Activated CD8-positive, alpha-beta memory T cell treated with anti-CD3 and anti-CD28 coated beads, Interleukin-2, amount 50 U/mL, for 48 hours (primary cell): ENCODE results near the gene KRT31.
"Not testable (repeated sequence)": the region's sequence is repeated elsewhere in the genome, so short reads cannot be mapped to it uniquely, and the experiment has no call there.

Experiments used
- DNase-seq: peaks from one replicate; pipeline ENCODE4 v3.0.0-alpha.2; 2020

The KRT31 gene

DNA sequence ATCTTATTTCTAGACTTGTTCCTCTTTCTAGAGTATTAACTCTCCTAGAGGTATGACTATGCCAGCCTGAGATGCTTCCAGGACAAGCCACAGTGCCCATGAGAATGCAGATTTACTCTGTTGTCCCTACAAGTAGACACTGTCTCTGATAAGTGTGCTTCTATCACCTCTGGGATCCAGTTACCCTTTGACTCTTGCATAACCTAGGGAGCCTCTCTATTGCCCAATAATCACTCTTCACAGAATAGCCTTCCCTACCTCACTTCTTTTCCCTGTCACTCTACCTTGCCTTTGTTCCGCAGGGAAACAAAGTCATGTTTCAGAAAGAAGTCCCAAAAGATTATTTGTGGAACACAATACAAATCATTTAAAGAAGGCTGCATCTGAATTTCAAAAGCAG, 13.7 kb downstream of the KRT31 start:
- DNase-seq: no peak

DNA sequence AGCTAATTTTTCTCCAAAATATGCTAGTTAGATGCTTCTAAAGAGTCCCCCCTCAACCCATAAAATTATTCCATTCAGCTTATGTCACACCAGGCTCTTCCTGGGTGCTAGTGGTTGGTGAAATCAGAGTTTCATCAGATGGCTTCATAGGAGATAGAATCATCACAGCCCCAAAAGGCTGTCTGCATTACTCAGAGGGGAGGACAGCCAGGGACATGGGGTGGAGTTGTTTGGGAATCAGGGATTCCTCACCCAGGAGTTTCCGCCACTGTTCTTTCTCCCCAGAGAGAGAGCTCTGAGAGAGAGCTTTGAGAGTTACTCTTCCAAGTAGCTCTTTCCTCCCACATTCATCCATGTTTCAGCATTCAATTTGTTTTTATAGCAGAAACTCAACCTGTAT, 15.0 kb downstream of the KRT31 start:
- no peak for DNase-seq

DNA sequence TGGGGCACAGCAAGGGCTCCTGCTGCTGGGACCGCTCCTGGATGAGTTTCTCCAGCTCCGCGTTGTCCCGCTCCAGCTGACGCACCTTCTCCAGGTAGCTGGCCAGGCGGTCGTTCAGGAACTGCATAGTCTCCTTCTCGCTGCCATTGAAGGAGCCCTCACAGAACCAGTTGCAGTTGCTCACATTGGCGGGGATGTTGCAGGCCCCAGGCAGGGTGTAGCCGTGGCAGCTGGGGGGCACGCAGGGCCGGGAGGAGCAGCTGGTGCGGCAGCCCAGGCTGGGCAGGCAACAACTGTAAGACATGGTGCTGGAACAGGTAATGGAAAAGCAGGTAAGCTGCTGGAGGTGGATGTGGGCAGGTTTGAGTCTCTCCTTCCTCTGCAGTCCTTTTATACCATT, 15.5 kb downstream of the KRT31 start, which contains the start of gene KRT34:
TSS of gene KRT34 (minus strand) at position 364 of the 400 bp plus-strand sequence. CDS start at position 304, 60 bp downstream.
- not testable (repeated sequence) for DNase-seq

DNA sequence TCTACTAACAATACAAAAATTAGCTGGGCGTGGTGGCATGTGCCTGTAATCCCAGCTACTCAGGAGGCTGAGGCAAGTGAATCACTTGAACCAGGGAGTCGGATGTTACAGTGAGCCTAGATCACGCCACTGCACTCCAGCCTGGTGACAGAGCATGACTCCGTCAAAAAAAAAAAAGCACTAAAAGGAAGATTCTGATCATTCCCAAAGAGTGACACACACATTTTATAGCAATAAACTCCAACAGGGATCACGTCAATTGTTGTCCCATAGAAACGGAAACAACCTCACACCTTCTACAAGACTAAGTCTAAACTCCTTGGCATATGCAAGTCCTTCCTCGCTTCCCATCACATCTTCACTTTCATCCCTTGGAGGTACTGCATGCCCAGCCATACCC, 17.3 kb downstream of the KRT31 start:
- DNase-seq: not testable (repeated sequence)

DNA sequence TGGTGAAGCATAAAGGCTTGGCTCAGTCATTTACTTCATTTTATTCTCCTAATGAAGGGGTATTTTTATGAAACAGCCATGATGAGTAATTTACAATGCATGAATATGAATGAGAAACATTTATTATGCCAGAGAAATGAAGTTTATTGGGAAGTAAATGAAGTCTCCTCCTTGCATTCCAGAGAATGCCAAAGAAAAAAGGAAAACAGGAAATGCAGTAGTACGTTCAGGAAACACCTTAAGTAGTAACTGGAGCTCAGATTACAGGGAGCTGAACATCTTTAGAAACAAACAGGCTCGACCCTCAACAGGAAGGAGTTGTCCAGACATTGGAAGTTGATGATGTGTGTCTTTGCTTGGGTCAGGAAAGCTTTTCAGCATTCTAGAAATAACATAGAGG, 19.9 kb downstream of the KRT31 start:
- no peak for DNase-seq

DNA sequence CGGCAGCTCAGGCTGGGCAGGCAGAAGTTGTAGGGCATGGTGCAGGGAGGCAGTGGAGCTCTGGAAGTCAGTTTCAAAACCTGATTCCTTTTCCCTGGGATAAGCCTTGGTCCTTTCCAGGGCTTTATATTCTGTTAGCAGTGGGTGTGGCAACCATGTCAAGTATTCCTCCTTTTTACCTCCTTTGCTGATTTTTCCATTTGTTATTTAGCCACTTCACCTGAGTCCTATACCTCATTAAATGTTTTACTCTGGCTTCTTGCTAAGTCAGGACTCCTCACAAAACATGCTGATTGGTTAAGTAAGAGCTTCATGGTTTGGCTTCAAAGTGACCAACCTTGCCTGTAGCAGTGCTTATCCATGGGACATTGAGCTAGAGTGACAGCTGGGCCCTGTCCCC, 27.7 kb downstream of the KRT31 start, which contains the start of gene KRT33B:
TSS of gene KRT33B (minus strand) at position 101 of the 400 bp plus-strand sequence. CDS start at position 38, 63 bp downstream.
- no peak for DNase-seq

DNA sequence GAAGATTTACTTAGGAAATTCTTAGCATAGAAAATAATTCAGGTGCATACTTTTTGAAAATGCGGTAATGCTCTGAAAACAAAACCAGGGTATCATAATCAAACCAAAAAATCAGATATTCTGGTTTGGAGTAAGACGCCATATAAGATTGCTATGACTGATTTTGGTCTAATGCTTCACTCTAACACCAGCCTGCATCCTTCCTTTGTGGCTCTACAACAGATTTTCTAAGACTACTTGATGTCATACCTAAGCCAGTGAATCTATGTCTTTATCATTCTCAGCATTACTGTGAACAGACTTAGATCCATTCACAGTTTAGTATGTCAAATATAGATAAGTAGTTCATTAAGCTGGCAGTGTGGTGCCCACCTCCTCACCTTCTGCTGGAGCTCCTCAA, 28.4 kb downstream of the KRT31 start:
- DNase-seq: no peak

DNA sequence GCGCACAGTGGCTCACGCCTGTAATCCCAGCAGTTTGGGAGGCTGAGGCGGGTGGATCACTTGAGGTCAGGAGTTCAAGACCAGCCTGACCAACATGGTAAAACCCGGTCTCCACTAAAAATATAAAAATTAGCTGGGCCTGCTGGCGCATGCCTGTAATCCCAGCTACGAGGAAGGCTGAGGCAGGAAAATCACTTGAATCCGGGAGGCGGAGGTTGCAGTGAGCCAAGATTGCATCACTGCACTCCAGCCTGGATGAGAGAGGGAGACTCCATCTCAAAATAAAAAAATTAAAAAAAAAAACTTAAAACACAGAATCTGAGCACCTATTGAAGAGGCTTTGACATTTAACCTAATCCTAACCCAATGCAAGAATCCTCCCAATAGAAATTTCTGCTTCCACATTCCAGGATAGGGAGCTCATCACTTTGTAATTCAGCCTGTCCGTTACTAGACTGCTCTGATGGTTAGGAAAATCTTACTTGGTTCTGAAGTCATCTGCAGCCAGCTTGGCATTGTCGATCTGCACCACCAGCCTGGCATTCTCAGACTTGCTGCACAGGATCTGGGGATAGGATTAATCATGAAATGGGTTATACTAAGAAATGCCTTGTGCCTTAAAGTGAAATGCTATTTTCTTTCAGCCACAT, 29.9 kb downstream of the KRT31 start:
- DNase-seq: no peak

DNA sequence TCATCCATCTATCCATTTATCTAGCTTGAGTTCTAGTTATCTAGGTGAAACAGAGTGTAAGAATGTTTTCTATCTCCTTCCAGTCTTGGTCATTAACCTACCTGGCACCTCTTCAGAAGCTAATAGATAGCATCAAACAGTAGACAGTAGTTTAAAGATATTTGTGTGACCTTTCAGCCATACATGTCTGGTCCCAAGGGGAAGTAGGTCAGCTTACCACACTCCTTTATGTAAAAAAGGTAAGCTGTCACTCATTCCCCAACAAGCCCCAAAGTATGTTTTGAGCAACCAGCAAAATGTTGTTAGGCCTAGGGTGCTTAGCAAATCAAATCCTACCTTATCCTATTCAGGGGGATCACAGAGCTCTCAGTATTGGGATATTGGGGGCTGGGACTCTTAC, 31.3 kb downstream of the KRT31 start:
- DNase-seq: no peak

DNA sequence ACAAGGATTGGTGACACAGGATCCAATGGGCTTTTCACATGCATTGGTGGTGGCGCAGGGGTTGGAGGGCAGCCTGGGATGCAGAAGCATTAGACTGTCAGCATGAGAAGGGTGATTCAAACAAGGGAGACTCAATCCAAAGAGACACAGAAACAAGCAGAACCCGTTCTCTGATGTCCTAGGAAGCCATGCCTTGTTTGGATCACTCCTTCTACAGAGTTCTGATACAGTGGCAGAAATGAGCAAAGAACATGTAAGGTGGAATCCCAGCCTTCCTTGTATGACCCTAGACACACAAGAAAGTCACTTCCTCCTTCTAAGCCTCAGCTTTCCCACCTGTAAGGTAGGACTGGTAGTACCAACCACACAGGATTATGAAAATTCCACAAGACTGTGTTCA, 33.5 kb downstream of the KRT31 start:
- no peak for DNase-seq

DNA sequence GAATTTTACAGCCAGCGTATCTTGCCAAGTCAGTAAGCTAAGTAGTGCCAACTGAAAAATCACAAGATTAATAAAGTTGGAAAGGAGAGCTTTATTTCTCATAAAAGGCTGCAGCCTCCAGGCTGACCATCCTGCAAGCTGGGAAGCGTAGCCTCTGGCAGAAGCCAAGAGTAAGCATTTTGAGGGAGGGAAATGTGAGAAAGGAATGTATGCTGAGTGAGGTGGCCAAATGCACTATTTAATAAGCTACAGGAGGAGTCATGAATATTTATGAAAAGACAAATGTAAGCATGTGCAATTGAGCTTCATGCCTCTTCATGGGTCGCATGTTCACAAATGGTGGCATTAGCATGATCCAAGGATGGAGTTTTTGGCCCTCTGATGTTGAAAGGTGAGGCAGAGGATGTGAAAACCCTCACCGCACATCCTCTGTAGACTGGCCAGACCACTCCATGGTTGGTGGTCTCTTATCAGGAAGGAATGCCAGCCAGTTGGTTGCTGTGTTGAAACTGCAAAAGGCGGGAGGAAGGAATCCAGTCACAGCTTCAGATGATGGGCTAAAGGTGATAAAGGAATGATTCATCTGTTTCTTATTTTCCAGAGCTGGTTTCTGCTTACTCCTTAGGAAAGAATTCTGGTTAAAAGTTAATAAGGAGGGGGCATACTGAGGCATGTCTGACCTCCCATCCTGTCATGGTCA, 37.0 kb downstream of the KRT31 start:
- DNase-seq: no peak

DNA sequence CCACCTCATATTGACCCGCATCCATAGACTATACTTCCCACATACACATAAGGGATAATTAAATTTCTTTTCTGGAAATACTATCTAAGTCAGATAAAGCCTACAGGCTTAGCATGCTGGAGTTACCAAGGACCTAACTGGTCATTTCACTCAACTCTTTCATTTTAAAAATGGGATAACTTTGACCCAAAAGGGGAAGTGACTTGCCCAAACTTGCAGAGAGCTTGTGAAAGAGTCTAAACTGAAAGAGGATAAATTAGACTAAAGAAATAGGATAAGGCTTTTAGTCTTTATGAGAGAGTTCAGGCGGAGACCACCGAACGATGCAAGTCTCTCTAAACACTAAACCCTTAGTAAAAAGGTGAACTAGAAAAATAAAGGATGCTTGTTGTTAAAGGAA, 42.9 kb downstream of the KRT31 start:
- no peak for DNase-seq

DNA sequence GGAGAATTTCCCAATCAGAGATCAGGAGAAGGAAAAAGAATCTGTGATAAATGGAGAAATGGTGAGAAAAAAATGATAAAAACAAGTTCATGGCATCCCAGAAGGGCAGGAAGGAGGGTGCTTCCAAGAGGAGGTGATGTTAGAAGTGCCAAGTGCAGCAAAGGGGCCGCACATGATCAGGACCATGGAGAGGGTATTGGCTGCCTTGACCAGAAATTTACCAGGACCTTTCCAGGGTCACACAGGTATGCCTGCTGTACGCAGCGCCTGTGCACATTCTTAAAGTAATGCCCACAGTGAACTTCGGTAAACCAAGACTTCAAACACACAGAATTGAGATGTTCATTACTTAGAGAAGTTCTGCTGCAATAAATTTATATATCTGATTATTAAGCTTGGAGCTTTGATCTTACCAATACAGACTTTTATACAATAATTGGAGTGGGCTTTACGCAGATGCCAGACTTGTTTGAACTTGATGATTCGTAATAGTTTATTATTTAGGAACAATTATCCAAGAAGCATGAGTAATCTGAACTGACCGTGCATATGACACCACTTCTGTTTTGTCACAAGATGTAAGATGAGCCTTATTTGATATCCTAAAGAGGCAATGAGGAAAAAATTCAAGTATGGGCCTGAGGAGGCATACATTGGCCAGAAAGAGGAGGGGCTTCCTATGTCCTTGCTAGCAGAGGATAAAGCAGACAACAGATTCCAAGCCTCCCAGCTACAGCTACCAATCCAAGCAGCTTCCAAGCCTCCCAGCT, 44.6 kb downstream of the KRT31 start:
- DNase-seq: no peak

DNA sequence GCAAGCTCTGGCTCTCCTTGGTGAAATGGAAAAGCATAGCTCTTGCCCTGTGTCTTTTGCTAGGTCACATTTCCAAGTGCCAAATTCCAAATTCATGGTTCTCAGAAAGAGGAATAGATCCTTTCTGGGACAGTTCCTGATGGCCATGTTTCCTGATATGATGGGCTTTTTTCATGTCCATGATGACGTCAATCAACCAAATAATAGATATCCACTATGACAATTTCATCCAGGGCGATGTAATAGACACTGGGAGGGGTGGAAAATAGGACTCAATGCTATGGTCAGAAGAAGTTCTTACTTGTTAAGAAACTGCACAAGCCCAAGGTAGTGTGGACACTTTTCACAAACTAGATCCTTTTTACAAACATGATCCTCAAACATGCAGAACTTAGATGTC, 46.2 kb downstream of the KRT31 start:
- DNase-seq: no peak

DNA sequence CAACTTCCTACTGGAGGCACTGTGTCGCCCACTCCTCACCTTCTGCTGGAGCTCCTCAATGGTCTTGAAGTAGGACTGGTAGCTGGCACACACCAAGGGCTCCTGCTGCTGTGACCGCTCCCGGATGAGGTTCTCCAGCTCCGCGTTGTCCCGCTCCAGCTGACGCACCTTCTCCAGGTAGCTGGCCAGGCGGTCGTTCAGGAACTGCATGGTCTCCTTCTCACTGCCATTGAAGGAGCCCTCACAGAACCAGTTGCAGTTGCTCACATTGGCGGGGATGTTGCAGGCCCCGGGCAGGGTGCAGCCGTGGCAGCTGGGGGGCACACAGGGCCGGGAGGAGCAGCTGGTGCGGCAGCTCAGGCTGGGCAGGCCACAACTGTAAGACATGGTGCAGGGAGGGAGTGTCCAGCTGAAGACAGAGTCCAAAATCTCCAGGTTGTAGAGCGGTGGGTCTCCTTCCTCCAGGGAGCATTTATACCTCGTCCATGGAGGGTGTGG, 47.0 kb downstream of the KRT31 start, which contains the start of gene KRT33A:
TSS of gene KRT33A (minus strand) at position 448 of the 498 bp plus-strand sequence. CDS start at position 387, 61 bp downstream.
- not testable (repeated sequence) for DNase-seq

DNA sequence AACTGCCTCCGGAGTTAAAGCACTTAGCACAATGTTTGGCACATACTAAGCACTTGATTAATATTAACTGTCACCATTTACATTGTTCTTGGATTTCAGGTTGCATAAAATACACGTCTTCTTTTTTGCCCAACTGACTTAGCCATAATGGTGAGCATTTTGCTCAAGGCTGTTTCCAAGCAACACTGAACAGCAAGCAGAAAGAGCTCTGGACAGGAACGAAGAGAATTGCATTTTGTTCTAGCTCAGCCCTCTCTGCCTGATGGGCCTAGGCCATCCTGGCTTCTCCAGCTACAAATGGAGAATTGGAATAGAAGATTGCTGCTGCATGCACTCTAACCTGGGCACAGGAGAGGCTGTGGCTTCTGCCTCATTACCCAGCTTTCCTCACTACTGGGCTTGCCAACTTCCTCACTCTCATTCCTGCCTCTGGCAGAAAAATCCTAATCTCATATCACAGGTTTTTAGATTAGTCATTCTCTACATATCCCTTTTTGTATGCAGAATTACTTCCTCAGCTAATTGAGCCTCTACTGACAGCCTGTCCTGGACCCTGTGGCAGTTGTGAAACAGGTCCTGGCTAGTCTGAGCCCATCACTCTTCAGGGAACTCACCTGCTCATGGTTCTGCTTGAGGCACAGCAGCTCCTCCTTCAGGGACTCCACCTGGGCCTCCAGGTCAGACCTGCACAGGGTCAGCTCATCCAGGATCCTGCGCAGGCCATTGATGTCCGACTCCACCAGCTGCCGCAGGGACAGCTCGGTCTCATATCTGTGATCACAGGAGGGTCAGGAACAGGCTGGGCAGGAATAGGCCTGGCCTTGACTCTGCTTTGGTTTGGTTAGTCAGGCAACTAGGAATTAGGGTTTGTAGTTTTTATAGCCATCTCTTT, 49.3 kb downstream of the KRT31 start:
- DNase-seq: no peak

DNA sequence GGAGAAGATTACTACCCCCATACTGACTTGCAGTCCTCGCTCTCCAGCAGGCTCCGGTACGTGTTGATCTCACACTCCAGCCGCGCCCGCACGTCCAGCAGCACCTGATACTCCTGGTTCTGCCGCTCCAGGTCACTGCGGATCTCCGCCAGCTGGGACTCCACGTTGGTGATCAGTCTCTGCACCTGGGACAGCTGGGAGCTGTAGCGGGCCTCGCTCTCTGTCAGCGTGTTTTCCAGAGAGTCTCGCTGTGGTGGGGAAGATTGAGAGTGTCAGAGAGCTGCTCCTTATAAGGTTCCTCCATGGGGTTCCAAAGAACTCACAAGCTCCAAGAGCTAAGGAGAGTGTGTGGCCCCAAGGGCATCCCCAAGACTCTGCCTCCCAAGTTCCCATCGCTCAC, 51.0 kb downstream of the KRT31 start:
- DNase-seq: not testable (repeated sequence)

DNA sequence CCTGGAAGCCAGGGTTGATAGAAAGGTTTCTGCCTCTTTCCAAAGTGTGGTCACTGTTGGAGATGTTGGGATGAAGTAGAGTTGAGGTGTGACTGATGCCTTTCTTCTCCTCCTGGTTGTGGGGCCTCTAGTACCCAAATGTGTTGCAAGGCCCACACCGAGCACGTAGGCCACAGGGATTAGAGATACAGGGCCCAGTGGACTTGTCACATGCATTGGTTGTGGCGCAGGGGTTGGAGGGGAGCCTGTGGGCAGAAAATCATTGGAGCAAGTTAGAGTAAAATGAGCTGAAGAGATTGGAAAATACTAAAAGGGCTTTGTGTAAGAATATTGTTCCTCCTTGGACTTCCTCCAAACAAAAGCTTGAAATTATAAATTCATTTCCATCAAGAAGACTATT, 51.4 kb downstream of the KRT31 start:
- no peak for DNase-seq
